Renal cortical epithelial cell (primary cell): ENCODE measurements around the gene TLK1. TPM values are rescaled to one million over a fixed set of nuclear protein-coding genes. Genes with fewer than 3 reads are reported as not detected.

Experiments used
- DNase-seq: peaks from one replicate; pipeline ENCODE4 v3.0.0-alpha.2; 2011; ENCODE audit warnings: low read depth
- total RNA-seq: library from RNA; depleted of rRNA; stranded (reverse); fragments of >200 nt; gene quantifications from 2 replicates; pipeline ENCODE4 v1.2.3, GENCODE V29; 2014

The TLK1 gene
- total RNA-seq, 1 donor from 2014 or later = 58.8 TPM

GRCh38 chr2:170999654-171000053, 161.0 kb downstream of the TLK1 start:
- no peak for DNase-seq

GRCh38 chr2:170997893-170998597, 162.6 kb downstream of the TLK1 start:
- DNase-seq = no peak

GRCh38 chr2:170996316-170996715, 164.4 kb downstream of the TLK1 start:
- no peak for DNase-seq

GRCh38 chr2:170991398-170992182, 169.1 kb downstream of the TLK1 start:
- no peak for DNase-seq

- DNase-seq = no peak
Observed at GRCh38 chr2:170986566-170987258, 174.0 kb downstream of the TLK1 start.

GRCh38 chr2:170985407-170985806, 175.3 kb downstream of the TLK1 start:
- DNase-seq = no peak

- DNase-seq = no peak
Observed at GRCh38 chr2:170984079-170984478, 176.6 kb downstream of the TLK1 start.

GRCh38 chr2:170975943-170976270, 184.8 kb downstream of the TLK1 start:
- no peak for DNase-seq

GRCh38 chr2:170975127-170975942, 185.4 kb downstream of the TLK1 start:
- no peak for DNase-seq

- DNase-seq = peak; percentile 37
Observed at GRCh38 chr2:170974304-170974993, 186.2 kb downstream of the TLK1 start.

- DNase-seq = peak; percentile 73
Observed at GRCh38 chr2:170973492-170974303, 187.0 kb downstream of the TLK1 start.

- no peak for DNase-seq
Observed at GRCh38 chr2:170973225-170973491, 187.5 kb downstream of the TLK1 start.

- DNase-seq = no peak
Observed at GRCh38 chr2:170972296-170973224, 188.1 kb downstream of the TLK1 start.

- DNase-seq = no peak
Observed at GRCh38 chr2:170971071-170971470, 189.6 kb downstream of the TLK1 start.

GRCh38 chr2:170969872-170970496, 190.7 kb downstream of the TLK1 start:
- DNase-seq = no peak

GRCh38 chr2:170969030-170969429, 191.7 kb downstream of the TLK1 start:
- no peak for DNase-seq

- no peak for DNase-seq
Observed at GRCh38 chr2:170968205-170969003, 192.3 kb downstream of the TLK1 start.

- no peak for DNase-seq
Observed at GRCh38 chr2:170967553-170967952, 193.1 kb downstream of the TLK1 start.
